ENCODE measurements around the gene ATP8A2. TPM values are rescaled to one million over a fixed set of nuclear protein-coding genes. Genes with fewer than 3 reads are reported as not detected.
A peak's percentile ranks its signal among the peaks of the same experiment; 100 is the strongest.

ATP8A2 gene
- total and polyA plus RNA-seq, 2 of the 8 experiments (the other 6 are each of a cell fraction or from before 2014, with no cell fraction given) = 2.4 to 8.3 TPM

GRCh38 chr13:26048741-26049140, 677.0 kb downstream of the ATP8A2 start:
- 84% methylated on average over 4 of the region's 4 CpGs; no CpG with 5 or more reads in 1 of the 2 experiments for WGBS, 2 experiments (ENCODE audit: extremely low coverage in 1 of 2, insufficient coverage in 1 of 2, insufficient read length in 1 of 2, insufficient replicate concordance in 2 of 2, low coverage in 1 of 2, low lambda C conversion rate in 2 of 2, missing lambda C conversion rate in 1 of 2)
- Histone ChIP-seq H3K4ac (replicated peaks; ENCODE audit: insufficient read length, low read depth, low read length) (no peak overlapping the region), H3K9ac (replicated peaks in 1 of 4; ENCODE audit: extremely low read depth in 1 of 4, low read depth in 3 of 4, low read length in 3 of 4) (no peak overlapping the region), H4K91ac (replicated peaks; ENCODE audit: insufficient read length, low read length) (no peak overlapping the region), H2AK5ac (ENCODE audit: low read depth, low read length) (no peak overlapping the region), H2BK20ac (ENCODE audit: low read length) (no peak overlapping the region), H2BK15ac (ENCODE audit: low read length) (no peak overlapping the region), H3K18ac (ENCODE audit: extremely low read depth, low read length) (no peak overlapping the region), H3K23ac (ENCODE audit: insufficient read length) (no peak overlapping the region), H3K23me2 (ENCODE audit: low read depth, low read length) (peaks cover 18% of the 10 kb centered on the region; the same call in 1 of the 2 replicates), H3K79me2 (ENCODE audit: control insufficient read depth in 1 of 2, insufficient read depth in 2 of 2, low read length in 2 of 2) (peaks cover 0 to 9% of the 10 kb centered on the region in 2 experiments; a peak in 1 of 4 replicates), H4K8ac (ENCODE audit: extremely low read depth, insufficient read depth, low read length) (no peak overlapping the region), H3K27ac (ENCODE audit: low read depth, low read length) (no peak overlapping the region), H4K20me1 (replicated peaks in 1 of 2; ENCODE audit: control insufficient read depth in 1 of 2, insufficient read depth in 2 of 2, low read length in 2 of 2) (peaks cover 2 to 5% of the 10 kb centered on the region in 2 experiments), H2BK5ac (ENCODE audit: low read depth, low read length) (no peak overlapping the region), H3K9me3 (ENCODE audit: insufficient read depth in 2 of 2, low read depth in 1 of 2, low read length in 1 of 2) (no peaks in the 10 kb centered on the region), H3K4me2 (ENCODE audit: insufficient read depth in 1 of 2, low read depth in 2 of 2, low read length in 2 of 2) (peak overlapping the region; percentile 74 to 84; a peak in 3 of 4 replicates), H3K4me3 (ENCODE audit: extremely low read depth in 1 of 4, insufficient read depth in 2 of 4, low read depth in 3 of 4, low read length in 4 of 4) (peak overlapping the region; percentile 32 to 68 (median 55); a peak in 5 of 8 replicates), H3K36me3 (ENCODE audit: control insufficient read depth in 2 of 4, insufficient read depth in 4 of 4, low read length in 3 of 4) (peaks cover 2 to 9% (median 6%) of the 10 kb centered on the region in 4 experiments; a peak in 5 of 8 replicates), H3K79me1 (ENCODE audit: low read depth, low read length) (no peaks in the 10 kb centered on the region), H3K14ac (ENCODE audit: insufficient read length) (no peak overlapping the region), H3K27me3 (replicated peaks in 1 of 4; ENCODE audit: control insufficient read depth in 3 of 4, extremely low read depth in 1 of 4, insufficient read depth in 3 of 4, low read length in 3 of 4) (peaks cover 9 to 45% (median 23%) of the 10 kb centered on the region in 4 experiments), H2AFZ (ENCODE audit: low read length) (no peak overlapping the region), H2BK120ac (replicated peaks; ENCODE audit: low read depth, low read length) (no peak overlapping the region), H4K5ac (ENCODE audit: insufficient read length, low read depth, low read length) (no peak overlapping the region), H3K56ac (replicated peaks; ENCODE audit: insufficient read length, low read depth, low read length) (no peak overlapping the region), H3K4me1 (replicated peaks in 1 of 4; ENCODE audit: control insufficient read depth in 3 of 4, insufficient read depth in 4 of 4, low read length in 3 of 4) (peaks cover 2 to 3% (median 2%) of the 10 kb centered on the region in 4 experiments; a peak in 4 of 7 replicates), H2BK12ac (ENCODE audit: low read depth, low read length) (no peak overlapping the region)
- ChIA-PET CTCF (ENCODE audit: partially characterized antibody) (interaction anchor here (0.6 to 2.8 kb wide), 7 partner anchors 10 to 474 kb away, joined by 3 to 16 read pairs (median 4); no protein-coding TSS in a partner anchor), POLR2A (ENCODE audit: partially characterized antibody) (interaction anchor here (1.2 to 2.0 kb wide), 4 partner anchors 8 to 72 kb away, joined by 3 to 10 read pairs (median 5); no protein-coding TSS in a partner anchor)
- FAIRE-seq = no peak
- TF ChIP-seq CBX8 (IDR thresholded peaks at IDR 0.05; ENCODE audit: borderline replicate concordance, low read depth, low read length) = no peak
- no peak for TF ChIP-seq SIX5 (IDR thresholded peaks at IDR 0.05; ENCODE audit: low read depth, low read length)
- TF ChIP-seq RFX5 (IDR thresholded peaks at IDR 0.05; ENCODE audit: borderline replicate concordance, low read depth, low read length) = no peak
- no peak for TF ChIP-seq KDM1A (IDR thresholded peaks at IDR 0.05; ENCODE audit: borderline replicate concordance, low read length)
- TF ChIP-seq CBX5 (IDR thresholded peaks at IDR 0.05; ENCODE audit: low read depth, low read length) = no peak
- TF ChIP-seq SP4 (IDR thresholded peaks at IDR 0.05; ENCODE audit: low read length) = no peak
- no peak for TF ChIP-seq FOSL1 (IDR thresholded peaks at IDR 0.05; ENCODE audit: insufficient read depth, low read depth, low read length)
- DNase-seq (ENCODE audit: low read depth in 1 of 2, low spot score in 2 of 2) = no peak

Measured in H1 (cell line).